Measurements from ENCODE around the gene CNNM2.
"Not testable (repeated sequence)": the region's sequence is repeated elsewhere in the genome, so short reads cannot be mapped to it uniquely, and the experiment has no call there.

Gene CNNM2

DNA sequence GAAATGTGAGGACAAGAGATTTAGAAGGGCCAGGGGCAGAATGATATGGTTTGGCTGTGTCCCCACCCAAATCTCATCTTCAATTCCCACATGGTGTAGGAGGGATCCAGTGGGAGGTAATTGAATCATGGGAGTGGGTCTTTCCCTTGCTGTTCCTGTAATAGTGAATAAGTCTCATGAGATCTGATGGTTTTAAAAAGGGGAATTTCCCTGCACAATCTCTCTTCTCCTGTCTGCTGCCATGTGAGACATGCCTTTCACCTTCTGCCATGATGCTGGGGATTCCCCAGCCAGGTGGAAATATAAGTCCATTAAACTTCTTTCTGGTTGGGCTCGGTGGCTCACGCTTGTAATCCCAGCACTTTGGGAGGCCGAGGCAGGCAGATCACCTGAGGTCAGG is 217.1 kb downstream of the CNNM2 start:
- H3K9me3 ChIP-seq (ENCODE audit: control insufficient read depth, insufficient read depth, low read depth, low read length); H3K27ac ChIP-seq (ENCODE audit: extremely low read depth, low read depth, low read length); POLR2A ChIA-PET; H3K4me1 ChIP-seq (ENCODE audit: control insufficient read depth, insufficient read depth, low read length); H3K4me3 ChIP-seq (ENCODE audit: low read depth, low read length): not testable (repeated sequence)
- CTCF ChIA-PET, result interaction anchor here (0.6 kb wide), 1 partner anchor 19 kb away, joined by 3 read pairs; no protein-coding TSS in a partner anchor
- H3K36me3 ChIP-seq (ENCODE audit: control insufficient read depth in 2 of 2, insufficient read depth in 1 of 2, low read length in 2 of 2), result peaks cover 8 to 12% of the 10 kb centered on the region in 2 experiments; a peak in 2 of 3 replicates

DNA sequence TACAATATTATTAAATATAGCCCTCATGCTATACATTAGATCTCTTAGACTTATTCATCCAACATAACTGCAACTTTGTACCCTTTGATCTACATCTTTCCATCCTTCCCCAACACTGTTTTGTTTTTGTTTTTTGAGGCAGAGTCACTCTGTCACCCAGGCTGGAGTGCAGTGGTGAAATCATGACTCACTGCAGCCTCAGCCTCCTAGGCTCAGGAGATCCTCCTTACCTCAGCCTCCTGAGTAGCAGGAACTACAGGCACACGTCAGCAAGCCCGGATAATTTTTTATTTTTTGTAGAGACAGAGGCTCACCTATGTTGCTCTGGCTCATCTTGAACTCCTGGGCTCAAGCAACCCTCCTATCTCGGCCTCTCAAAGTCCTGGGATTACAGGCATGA is 221.7 kb downstream of the CNNM2 start:
- Histone ChIP-seq H3K36me3 (ENCODE audit: control insufficient read depth in 2 of 2, insufficient read depth in 1 of 2, low read length in 2 of 2) (peaks cover 12% of the 10 kb centered on the region in 2 experiments; a peak in 2 of 3 replicates), H3K4me1 (ENCODE audit: control insufficient read depth, insufficient read depth, low read length) (peaks cover 7% of the 10 kb centered on the region), H3K4me3 (ENCODE audit: low read depth, low read length) (no peak overlapping the region), H3K27ac (ENCODE audit: extremely low read depth, low read depth, low read length) (no peak overlapping the region), H3K9me3 (ENCODE audit: control insufficient read depth, insufficient read depth, low read depth, low read length) (no peaks in the 10 kb centered on the region)
- POLR2A ChIA-PET, result no interaction called here
- TF ChIP-seq ZNF670 (tag by site-specific recombination; IDR thresholded peaks at IDR 0.05; ENCODE audit: low read depth) (no peak), ZNF324 (tag by site-specific recombination; IDR thresholded peaks at IDR 0.05) (no peak), SCRT1 (tag by site-specific recombination; IDR thresholded peaks at IDR 0.05; ENCODE audit: borderline replicate concordance) (no peak), ZBTB48 (tag by site-specific recombination; IDR thresholded peaks at IDR 0.05) (no peak), GLIS1 (tag by site-specific recombination; IDR thresholded peaks at IDR 0.05) (no peak), ZNF501 (tag by site-specific recombination; IDR thresholded peaks at IDR 0.05) (no peak), MZF1 (tag by site-specific recombination; IDR thresholded peaks at IDR 0.05; ENCODE audit: borderline replicate concordance) (no peak), ZNF354C (tag by site-specific recombination; IDR thresholded peaks at IDR 0.05; ENCODE audit: borderline replicate concordance, low read depth) (no peak), ZNF10 (tag by site-specific recombination; IDR thresholded peaks at IDR 0.05) (no peak), KLF7 (tag by site-specific recombination; IDR thresholded peaks at IDR 0.05; ENCODE audit: borderline replicate concordance) (no peak), ZNF776 (tag by site-specific recombination; IDR thresholded peaks at IDR 0.05; ENCODE audit: borderline replicate concordance) (no peak)
- CTCF ChIA-PET, result no interaction called here

Data from HEK293 (cell line).